ENCODE results near the gene EXOSC2.

The EXOSC2 gene

DNA sequence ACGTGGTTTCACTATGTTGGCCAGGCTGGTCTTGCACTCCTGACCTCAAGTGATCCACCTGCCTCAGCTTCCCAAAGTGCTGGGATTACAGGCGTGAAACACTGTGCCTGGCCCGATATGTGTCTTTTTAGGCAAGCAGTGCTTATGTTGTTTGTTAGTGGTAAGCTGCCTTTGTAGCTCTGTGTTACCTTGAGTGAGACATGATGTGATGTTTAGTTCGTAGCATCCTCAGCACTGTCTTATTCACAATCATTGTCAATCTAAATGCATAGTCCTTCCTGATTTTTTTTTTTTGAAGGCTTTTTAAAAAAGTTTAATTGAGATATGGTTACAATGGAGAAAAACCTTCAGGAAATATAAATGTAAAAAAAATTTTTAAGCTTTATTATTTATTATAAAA is 45.5 kb downstream of the EXOSC2 start:
- TF ChIP-seq, protein P1, sequence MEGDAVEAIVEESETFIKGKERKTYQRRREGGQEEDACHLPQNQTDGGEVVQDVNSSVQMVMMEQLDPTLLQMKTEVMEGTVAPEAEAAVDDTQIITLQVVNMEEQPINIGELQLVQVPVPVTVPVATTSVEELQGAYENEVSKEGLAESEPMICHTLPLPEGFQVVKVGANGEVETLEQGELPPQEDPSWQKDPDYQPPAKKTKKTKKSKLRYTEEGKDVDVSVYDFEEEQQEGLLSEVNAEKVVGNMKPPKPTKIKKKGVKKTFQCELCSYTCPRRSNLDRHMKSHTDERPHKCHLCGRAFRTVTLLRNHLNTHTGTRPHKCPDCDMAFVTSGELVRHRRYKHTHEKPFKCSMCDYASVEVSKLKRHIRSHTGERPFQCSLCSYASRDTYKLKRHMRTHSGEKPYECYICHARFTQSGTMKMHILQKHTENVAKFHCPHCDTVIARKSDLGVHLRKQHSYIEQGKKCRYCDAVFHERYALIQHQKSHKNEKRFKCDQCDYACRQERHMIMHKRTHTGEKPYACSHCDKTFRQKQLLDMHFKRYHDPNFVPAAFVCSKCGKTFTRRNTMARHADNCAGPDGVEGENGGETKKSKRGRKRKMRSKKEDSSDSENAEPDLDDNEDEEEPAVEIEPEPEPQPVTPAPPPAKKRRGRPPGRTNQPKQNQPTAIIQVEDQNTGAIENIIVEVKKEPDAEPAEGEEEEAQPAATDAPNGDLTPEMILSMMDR (IDR thresholded peaks at IDR 0.05; ENCODE audit: extremely low read depth, missing control alignments), result no peak
- DNase-seq (ENCODE audit: low spot score), result no peak

DNA sequence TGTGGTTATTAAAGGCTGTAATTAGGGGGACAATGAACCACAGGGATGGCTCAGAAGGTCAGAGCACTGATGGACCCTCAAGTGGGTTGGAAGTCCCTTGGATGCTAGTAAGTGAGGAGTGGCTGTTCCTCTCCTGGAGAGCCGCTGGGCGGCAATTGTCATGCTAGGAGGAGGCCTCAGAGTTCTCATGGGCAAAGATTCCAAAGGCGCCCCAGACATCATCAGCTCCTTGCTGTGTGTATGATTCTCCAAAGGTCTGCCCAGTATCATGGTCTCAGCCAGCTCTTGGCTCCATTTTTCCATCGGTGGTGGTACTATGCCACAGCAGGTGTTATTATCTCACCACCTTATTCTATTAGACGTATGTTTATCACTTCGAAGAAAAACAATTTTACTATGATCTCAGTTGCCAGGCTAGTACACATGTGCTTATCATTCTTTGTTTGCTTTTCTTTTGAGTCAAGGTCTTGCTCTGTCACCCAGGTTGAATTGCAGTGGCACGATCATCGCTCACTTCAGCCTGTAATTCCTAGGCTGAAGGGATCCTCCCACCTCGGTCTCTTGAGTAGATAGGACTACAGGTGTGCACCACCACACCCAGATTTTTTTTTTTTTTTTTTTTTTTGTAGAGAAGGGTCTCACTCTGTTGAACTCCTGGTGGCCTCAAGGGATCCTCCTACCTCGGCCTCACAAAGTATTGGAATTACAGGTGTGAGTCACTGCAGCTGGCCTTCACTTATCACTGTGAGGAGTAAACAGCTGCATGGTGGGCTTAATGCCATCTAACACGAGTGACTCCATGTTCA is 46.8 kb downstream of the EXOSC2 start:
- DNase-seq (ENCODE audit: low spot score), result no peak
- TF ChIP-seq, protein P1 (IDR thresholded peaks at IDR 0.05; ENCODE audit: extremely low read depth, missing control alignments), result no peak

DNA sequence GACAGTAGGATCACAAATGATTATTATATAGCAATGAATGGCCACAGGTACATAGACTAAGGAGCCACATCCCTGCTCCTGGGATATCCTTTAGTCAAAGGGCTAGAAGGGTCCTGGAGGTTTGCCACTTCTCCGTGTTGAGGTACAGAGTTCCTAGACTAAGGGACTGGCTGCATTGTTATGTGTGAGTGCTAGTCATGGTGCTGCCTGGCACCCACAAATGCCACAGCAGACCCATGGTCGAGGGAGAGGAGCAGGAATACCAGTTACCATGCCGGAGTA is 47.4 kb downstream of the EXOSC2 start:
- DNase-seq (ENCODE audit: low spot score), result no peak
- TF ChIP-seq, protein P1 (IDR thresholded peaks at IDR 0.05; ENCODE audit: extremely low read depth, missing control alignments), result no peak

DNA sequence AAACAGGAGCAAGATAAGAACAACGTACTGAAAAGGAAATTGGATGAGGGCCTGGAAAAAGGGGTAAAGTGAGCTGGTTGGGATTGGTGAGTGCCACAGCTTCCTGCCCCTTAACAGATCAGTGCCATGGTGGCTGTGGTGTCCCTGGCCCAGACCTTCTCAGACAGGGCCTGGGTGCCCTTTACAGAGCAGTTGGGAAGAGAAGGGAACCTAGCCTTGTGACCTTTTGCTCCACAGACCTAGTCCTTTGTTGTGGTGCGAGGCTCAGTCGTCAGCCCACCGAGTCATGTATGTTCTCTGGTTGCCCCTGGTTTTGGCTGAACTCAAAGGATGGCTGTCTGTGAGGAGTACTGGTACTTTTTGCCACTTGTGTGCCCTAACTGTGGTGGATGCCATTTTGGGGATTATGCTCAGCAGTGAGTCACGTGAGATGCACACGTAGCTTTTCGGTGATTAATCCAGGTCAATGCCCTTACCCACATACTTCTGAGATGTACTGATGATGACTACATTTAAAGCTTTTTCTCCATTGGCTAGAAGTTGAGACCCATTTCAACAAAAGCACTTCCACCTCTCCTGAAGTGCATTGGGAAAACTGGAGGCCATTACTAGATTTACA is 48.4 kb downstream of the EXOSC2 start:
- TF ChIP-seq, protein P1 (IDR thresholded peaks at IDR 0.05; ENCODE audit: extremely low read depth, missing control alignments), result no peak
- no peak for DNase-seq (ENCODE audit: low spot score)

DNA sequence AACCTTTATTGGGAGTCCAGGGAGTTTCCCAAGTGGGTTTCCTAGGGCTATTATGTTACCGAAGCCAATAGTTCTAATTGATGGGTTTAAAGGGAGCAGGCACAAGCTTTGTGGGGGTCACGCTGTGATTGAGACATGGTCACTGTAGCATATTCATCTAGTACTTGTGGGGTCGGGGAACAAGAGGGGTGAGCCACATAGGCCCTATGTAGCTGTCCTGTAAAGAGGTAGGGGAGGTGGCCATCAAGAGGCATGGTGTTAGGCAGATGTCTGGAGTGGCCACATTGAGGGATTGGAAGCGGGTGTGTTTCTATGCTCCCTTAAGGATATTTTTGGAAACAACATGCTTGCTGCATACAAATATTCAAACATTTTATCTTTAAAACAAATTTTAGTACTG is 50.1 kb downstream of the EXOSC2 start:
- no peak for DNase-seq (ENCODE audit: low spot score)
- TF ChIP-seq, protein P1 (IDR thresholded peaks at IDR 0.05; ENCODE audit: extremely low read depth, missing control alignments), result no peak

DNA sequence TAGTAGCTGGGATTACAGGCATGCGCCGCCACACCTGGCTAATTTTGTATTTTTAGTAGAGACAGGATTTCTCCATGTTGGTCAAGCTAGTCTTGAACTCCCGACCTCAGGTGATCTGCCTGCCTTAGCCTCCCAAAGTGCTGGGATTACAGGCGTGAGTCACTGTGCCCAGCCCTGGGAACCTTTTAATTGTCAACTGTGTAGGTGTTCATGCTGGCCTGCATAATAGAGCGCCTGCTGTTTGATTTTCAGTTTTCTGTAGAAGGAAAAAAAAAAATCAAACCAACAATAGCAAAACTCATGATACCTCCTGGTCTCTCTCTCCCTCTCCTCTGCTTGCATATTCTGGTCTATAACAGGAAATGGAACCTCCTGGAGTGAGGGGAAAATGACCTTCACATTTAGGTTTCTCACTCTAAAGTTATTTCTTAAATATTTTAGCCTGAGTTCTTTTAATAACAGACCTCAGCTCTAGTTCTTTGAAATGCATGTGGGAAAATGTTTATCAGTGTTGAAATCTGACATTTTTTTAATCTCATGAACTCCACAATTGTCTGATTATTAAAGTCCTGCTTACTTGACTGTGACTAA is 51.7 kb downstream of the EXOSC2 start:
- TF ChIP-seq, protein P1 (IDR thresholded peaks at IDR 0.05; ENCODE audit: extremely low read depth, missing control alignments), result no peak
- no peak for DNase-seq (ENCODE audit: low spot score)

DNA sequence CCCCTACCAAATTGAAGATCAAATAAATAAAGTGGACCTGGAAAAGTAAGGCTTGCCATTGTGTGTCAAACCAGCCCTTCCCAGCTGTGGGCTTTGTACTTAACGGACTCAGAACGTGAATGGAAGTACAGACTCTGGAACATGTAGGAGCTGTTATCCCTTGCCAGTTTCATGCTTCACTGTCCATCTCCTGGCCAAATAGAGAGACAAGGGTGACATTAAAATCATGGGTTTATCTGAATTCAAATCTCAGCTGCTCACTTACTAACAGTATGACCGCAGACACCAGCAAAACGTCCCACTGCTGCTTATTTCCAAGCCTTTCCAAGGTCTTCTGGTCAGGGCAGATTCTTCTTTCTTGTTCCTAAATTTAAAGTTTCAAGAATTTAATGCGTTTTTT is 52.2 kb downstream of the EXOSC2 start:
- TF ChIP-seq, protein P1 (IDR thresholded peaks at IDR 0.05; ENCODE audit: extremely low read depth, missing control alignments), result no peak
- DNase-seq (ENCODE audit: low spot score), result no peak

Measured in GM20000 (cell line).